MM.1S (cell line): ENCODE results near the gene LRP6.
A peak's percentile ranks its signal among the peaks of the same experiment; 100 is the strongest.

Experiments used
- DNase-seq: peaks from one replicate; pipeline ENCODE4 v3.0.0-alpha.2; 2015
- H2AFZ ChIP-seq: fragments of 300-600 bp; sonication (generic); 2 replicates; pipeline ENCODE4 v1.6.0; 2016; ENCODE audit warnings: antibody characterized with exemption, low read length
- H3F3A ChIP-seq: fragments of 300-600 bp; sonication (generic); 2 replicates; pipeline ENCODE4 v1.6.1; 2016; ENCODE audit warnings: mild to moderate bottlenecking, antibody characterized with exemption, low read length, moderate library complexity, mixed read lengths; ENCODE audit not compliant: insufficient read depth
- H3K27ac ChIP-seq: fragments of 300-600 bp; sonication (generic); 2 replicates; pipeline ENCODE4 v1.5.1; 2016; ENCODE audit warnings: mild to moderate bottlenecking, low read length
- H3K27me3 ChIP-seq: fragments of 300-600 bp; sonication (generic); replicated peaks from 2 replicates; pipeline ENCODE4 v1.6.0; 2016; ENCODE audit warnings: low read length; ENCODE audit not compliant: insufficient read depth
- H3K36me3 ChIP-seq: fragments of 300-600 bp; sonication (generic); replicated peaks from 2 replicates; pipeline ENCODE4 v1.6.1; 2016; ENCODE audit warnings: mild to moderate bottlenecking, low read length, mixed read lengths; ENCODE audit not compliant: insufficient read depth
- H3K4me1 ChIP-seq: fragments of 300-600 bp; sonication (generic); 2 replicates; pipeline ENCODE4 v1.6.1; 2016; ENCODE audit warnings: low read length, mixed read lengths
- H3K4me2 ChIP-seq: fragments of 300-600 bp; sonication (generic); 2 replicates; pipeline ENCODE4 v1.6.0; 2016; ENCODE audit warnings: low read depth, low read length
- H3K4me3 ChIP-seq: fragments of 300-600 bp; sonication (generic); 2 replicates; pipeline ENCODE4 v1.5.1; 2016; ENCODE audit warnings: low read length, mixed read lengths
- H3K79me2 ChIP-seq: fragments of 300-600 bp; sonication (generic); 2 replicates; pipeline ENCODE4 v1.6.1; 2016; ENCODE audit warnings: mixed run types, low read length, mixed read lengths
- H3K9ac ChIP-seq: fragments of 300-600 bp; sonication (generic); 2 replicates; pipeline ENCODE4 v1.6.1; 2016; ENCODE audit warnings: low read length, mixed read lengths
- H3K9me2 ChIP-seq: fragments of 300-600 bp; sonication (generic); replicated peaks from 2 replicates; pipeline ENCODE4 v1.6.1; 2016; ENCODE audit warnings: mild to moderate bottlenecking, low read length, mixed read lengths; ENCODE audit not compliant: insufficient read depth
- H3K9me3 ChIP-seq: fragments of 300-600 bp; sonication (generic); replicated peaks from 2 replicates; pipeline ENCODE4 v1.6.1; 2016; ENCODE audit warnings: mild to moderate bottlenecking, low read length, mixed read lengths; ENCODE audit not compliant: insufficient read depth
- H4K20me1 ChIP-seq: fragments of 300-600 bp; sonication (generic); 2 replicates; pipeline ENCODE4 v1.6.1; 2016; ENCODE audit warnings: mild to moderate bottlenecking, low read length, moderate library complexity, mixed read lengths; ENCODE audit not compliant: insufficient read depth
- EZH2 ChIP-seq: fragments of 300-600 bp; sonication (generic); optimal IDR thresholded peaks from 2 replicates; pipeline ENCODE3; 2017; ENCODE audit warnings: low read depth, mild to moderate bottlenecking, antibody characterized with exemption, low read length, mixed read lengths
- EZH2phosphoT487 ChIP-seq: fragments of 300-600 bp; sonication (generic); IDR thresholded peaks from 2 replicates; pipeline ENCODE4 v1.6.1; 2018; ENCODE audit warnings: antibody characterized with exemption, low read length
- TF ChIP-seq, protein P1 (sequence below): fragments of 300-600 bp; sonication (generic); IDR thresholded peaks from 2 replicates; pipeline ENCODE4 v1.5.1; 2016; ENCODE audit warnings: antibody characterized with exemption, low read length, mixed read lengths

LRP6 gene

GRCh38 chr12:12178559-12178958, 88.3 kb downstream of the LRP6 start:
- no peaks in the 10 kb centered on the region for H4K20me1 ChIP-seq
- no peaks in the 10 kb centered on the region for H3F3A ChIP-seq
- H3K79me2 ChIP-seq: no peaks in the 10 kb centered on the region
- no peak overlapping the region for H3K4me3 ChIP-seq
- no peak overlapping the region for H3K27ac ChIP-seq
- no peak overlapping the region for H3K9ac ChIP-seq
- no peak for TF ChIP-seq EZH2
- no peak for TF ChIP-seq EZH2phosphoT487
- TF ChIP-seq, protein P1, sequence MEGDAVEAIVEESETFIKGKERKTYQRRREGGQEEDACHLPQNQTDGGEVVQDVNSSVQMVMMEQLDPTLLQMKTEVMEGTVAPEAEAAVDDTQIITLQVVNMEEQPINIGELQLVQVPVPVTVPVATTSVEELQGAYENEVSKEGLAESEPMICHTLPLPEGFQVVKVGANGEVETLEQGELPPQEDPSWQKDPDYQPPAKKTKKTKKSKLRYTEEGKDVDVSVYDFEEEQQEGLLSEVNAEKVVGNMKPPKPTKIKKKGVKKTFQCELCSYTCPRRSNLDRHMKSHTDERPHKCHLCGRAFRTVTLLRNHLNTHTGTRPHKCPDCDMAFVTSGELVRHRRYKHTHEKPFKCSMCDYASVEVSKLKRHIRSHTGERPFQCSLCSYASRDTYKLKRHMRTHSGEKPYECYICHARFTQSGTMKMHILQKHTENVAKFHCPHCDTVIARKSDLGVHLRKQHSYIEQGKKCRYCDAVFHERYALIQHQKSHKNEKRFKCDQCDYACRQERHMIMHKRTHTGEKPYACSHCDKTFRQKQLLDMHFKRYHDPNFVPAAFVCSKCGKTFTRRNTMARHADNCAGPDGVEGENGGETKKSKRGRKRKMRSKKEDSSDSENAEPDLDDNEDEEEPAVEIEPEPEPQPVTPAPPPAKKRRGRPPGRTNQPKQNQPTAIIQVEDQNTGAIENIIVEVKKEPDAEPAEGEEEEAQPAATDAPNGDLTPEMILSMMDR: no peak
- H3K36me3 ChIP-seq: no peaks in the 10 kb centered on the region
- H2AFZ ChIP-seq: no peak overlapping the region
- no peaks in the 10 kb centered on the region for H3K9me3 ChIP-seq
- no peak overlapping the region for H3K4me2 ChIP-seq
- peaks cover 7% of the 10 kb centered on the region; the same call in 1 of the 2 replicates for H3K4me1 ChIP-seq
- H3K9me2 ChIP-seq: no peaks in the 10 kb centered on the region
- no peaks in the 10 kb centered on the region for H3K27me3 ChIP-seq
- DNase-seq: no peak

GRCh38 chr12:12176402-12176801, 90.4 kb downstream of the LRP6 start:
- no peak for DNase-seq
- no peak overlapping the region for H3K4me2 ChIP-seq
- TF ChIP-seq EZH2 (no peak), EZH2phosphoT487 (no peak)
- TF ChIP-seq, protein P1: no peak

GRCh38 chr12:12171991-12172511, 94.8 kb downstream of the LRP6 start:
- no peak overlapping the region for H2AFZ ChIP-seq
- H3K4me2 ChIP-seq: peak overlapping the region; percentile 24; the same call in 1 of the 2 replicates
- TF ChIP-seq EZH2phosphoT487 (no peak), EZH2 (no peak)
- TF ChIP-seq, protein P1: no peak
- peak; percentile 62 for DNase-seq
- H3K27ac ChIP-seq: no peak overlapping the region
- no peaks in the 10 kb centered on the region for H3K79me2 ChIP-seq
- no peaks in the 10 kb centered on the region for H4K20me1 ChIP-seq
- no peaks in the 10 kb centered on the region for H3K36me3 ChIP-seq
- no peaks in the 10 kb centered on the region for H3K9me2 ChIP-seq
- no peak overlapping the region for H3K9ac ChIP-seq
- H3K27me3 ChIP-seq: no peaks in the 10 kb centered on the region
- no peaks in the 10 kb centered on the region for H3K9me3 ChIP-seq
- H3K4me3 ChIP-seq: no peak overlapping the region
- peaks cover 23% of the 10 kb centered on the region for H3K4me1 ChIP-seq
- peaks cover 10% of the 10 kb centered on the region; the same call in 1 of the 2 replicates for H3F3A ChIP-seq

More at GRCh38 chr12:12176402-12176801, 90.4 kb downstream of the LRP6 start:
- Histone ChIP-seq H3K27me3 (no peaks in the 10 kb centered on the region), H3K9ac (no peak overlapping the region), H3K9me2 (no peaks in the 10 kb centered on the region), H2AFZ (no peak overlapping the region), H3K4me3 (no peak overlapping the region), H4K20me1 (no peaks in the 10 kb centered on the region), H3K79me2 (no peaks in the 10 kb centered on the region), H3K9me3 (no peaks in the 10 kb centered on the region), H3F3A (peaks cover 10% of the 10 kb centered on the region; the same call in 1 of the 2 replicates), H3K36me3 (no peaks in the 10 kb centered on the region), H3K4me1 (peaks cover 23% of the 10 kb centered on the region), H3K27ac (no peak overlapping the region)
